GM21360 (cell line): Measurements from ENCODE around the gene FBLN1.
"Not testable (repeated sequence)": the region's sequence is repeated elsewhere in the genome, so short reads cannot be mapped to it uniquely, and the experiment has no call there.

Experiments
- ATAC-seq: cut with Tn5 transposase; IDR thresholded peaks from one replicate; pipeline ENCODE4 v1.9.1; 2021; ENCODE audit warnings: mild to moderate bottlenecking, moderate library complexity; ENCODE audit not compliant: unreplicated experiment

Gene FBLN1

DNA sequence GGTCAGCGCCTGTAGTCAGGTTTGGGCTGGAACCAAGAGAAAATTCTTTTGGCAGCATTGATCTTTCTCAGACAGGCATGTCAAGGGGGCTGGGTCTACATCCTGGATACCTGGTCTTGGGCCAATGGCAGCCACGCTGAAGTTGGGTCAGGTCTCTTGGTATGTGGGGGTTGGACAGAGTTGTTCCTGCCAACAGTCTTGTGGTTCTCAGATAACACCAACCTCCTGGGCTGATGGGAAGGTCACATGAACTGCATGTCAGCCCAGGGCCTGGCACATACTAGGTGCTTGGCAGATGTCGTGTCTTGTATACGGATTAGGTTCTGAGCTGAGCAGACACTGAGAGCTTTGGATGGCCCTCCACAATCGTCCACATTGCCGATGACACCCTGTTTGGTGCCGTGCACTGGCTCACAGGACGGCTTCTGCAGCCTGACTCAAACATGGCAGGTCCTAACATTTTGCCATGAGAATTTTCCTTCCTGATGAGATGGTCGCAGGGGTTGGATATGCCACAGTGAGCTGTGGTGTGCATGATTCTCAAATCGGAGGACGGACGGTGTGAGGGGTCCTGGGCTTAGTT, 42.0 kb downstream of the FBLN1 start:
- no peak for ATAC-seq

DNA sequence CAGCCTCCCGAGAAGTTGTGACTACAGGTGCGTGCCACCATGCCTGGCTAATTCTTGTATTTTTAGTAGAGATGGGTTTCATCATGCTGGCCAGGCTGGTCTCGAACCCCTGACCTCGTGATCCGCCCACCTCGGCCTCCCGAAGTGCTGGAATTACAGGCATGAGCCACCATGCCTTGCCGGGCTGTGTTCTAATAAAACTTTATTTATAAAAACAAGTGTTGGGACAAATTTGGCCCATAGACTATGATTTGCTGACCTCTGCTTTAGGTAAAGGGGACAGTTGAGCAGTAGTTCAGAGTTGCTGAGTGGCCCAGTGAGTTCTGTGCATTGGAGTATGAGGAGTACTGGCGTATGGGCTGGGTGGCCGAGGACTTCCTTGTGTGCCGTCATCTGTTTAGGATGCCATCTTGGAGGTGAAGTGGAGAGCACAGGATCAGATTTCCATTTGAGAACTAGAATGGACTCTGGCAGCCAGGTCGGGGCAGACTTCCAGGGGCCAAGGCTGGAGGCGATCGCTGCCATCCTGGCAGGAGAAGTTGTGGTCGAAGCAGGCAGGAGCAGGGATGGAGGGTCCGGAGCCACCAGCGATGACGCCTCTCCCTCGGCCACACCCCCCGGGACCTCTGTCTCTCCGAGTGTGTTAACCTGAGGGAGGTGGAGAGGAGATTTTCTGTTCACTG, 43.8 kb downstream of the FBLN1 start:
- ATAC-seq, result no peak

DNA sequence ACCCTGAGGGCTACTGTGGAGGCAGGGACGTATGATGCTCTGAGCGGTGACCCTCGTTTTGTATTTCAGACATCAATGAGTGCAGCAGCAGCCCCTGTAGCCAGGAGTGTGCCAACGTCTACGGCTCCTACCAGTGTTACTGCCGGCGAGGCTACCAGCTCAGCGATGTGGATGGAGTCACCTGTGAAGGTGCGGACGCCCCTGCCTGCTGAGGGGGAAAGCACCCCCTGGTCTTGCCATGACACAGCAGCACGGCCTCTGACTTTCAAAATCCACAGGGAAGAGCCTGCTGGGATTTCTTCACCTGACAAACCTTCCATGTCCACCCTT, 44.3 kb downstream of the FBLN1 start:
- ATAC-seq, result no peak

DNA sequence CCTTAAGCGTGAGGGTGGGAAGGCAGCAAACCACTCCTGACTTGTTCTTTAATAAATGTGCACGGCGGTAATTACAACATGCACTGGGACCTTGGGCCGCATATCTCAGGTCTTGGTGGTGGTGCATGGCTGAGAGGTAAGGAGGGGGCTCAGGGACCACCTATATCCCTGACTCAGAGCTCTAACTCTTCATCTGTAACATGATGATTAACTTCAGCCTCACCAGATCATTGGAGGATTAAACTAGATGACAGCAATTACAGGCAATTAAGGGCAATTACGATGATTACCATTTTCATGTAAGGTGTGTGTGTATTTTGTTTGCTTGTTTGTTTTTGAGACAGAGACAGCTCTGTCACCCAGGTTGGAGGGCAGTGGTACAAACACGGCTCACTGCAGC, 45.0 kb downstream of the FBLN1 start:
- no peak for ATAC-seq

DNA sequence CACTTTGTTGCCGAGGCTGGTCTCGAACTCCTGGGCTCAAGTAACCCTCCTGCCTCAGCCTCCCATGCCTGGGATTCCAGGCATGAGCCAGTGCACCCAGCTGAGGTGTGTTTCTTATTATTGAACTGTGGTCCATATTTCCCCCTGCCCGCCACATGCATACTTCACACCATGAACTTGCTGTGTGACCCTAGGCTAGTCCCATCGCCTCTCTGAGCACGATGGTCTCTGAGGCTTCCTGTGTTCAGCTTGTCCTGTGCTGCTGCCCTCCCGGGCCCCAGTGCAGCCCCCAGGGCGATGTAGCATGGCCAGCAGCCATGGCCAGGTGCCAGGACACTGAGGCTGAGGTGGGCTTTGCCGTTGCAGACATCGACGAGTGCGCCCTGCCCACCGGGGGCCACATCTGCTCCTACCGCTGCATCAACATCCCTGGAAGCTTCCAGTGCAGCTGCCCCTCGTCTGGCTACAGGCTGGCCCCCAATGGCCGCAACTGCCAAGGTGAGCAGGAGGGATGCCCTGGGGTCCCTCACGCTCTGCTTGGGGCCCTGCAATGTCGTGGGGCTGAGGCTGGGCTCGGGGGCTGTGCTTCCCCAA, 45.7 kb downstream of the FBLN1 start:
- ATAC-seq, result no peak

DNA sequence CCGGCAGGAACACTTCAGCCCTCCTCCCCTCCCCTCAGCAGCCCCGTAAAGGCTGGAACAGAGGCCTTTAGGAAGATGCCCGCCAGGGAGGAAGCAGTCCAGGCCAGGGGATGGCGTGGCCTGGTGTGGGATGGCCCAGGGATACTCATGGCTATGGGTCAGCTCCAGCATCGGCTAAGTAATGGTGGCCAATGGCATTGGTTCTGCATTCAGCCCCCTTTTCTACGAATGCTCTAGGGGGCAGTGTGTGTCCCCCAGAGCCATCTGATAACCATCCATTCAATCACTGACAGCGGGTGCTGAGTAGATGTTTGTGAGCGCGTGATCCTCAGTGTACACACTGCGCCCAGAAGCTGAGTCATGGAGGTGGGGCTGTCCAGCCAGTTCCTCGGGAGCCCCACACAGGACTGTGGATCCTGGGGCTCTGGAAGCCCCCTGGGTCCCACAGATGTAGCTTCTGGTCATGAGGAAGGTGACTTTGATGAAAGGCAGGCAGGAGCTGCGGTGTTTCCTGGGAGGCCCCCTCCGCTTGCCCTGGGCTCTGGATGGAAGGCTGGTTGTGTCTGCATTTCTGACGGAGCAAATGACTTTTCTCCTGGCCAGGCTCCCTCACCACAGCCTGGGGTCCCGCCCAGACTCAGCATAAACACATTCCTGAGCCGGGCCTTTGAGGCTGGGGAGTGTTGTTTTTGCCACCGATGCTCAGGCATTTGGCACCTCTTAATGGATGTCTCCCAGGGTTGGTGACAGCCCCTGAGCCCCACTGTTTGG, 46.5 kb downstream of the FBLN1 start:
- ATAC-seq, result no peak

DNA sequence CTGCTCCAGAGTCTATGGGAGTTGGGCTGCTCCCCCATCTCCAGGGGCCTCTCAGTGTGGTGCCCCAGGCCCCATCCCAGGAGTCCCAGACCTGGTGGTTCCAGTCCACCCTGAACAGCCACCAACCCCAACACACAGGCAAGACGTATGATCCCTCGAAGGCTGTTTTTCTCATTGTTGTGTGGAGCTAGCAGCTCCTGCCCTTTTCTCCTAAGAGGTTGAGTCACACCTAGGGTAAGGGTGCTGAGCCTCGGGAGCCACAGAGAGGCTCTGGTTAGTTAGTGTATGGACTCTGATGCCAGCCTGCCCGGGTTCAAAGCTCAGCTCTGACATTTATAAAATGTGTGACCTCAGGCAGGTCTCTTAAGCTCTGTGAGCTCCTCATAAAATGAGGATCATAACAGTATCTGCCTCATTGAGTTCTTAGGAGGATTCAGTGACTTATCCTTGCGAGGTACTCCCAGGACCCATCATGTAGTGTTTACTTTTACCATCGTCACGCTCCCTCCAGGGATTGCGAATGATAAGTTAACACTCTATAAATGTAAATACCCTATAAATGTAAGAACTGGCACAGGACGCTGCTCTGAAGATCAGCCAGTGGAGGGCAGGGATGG, 47.2 kb downstream of the FBLN1 start:
- no peak for ATAC-seq

DNA sequence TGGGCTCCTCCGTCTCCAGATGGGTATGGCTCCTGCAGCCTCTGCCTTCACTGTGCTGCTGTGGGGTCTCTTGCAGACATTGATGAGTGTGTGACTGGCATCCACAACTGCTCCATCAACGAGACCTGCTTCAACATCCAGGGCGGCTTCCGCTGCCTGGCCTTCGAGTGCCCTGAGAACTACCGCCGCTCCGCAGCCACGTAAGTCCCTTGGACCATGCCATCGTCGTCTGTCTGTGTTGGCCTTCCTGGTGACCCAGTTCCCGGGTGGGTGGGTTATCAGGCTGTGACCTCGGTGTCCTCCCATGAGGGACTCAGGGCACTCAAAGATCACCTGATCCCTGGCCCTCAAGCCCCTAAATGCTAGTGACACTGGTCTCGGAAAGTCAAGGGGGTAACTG, 47.7 kb downstream of the FBLN1 start:
- no peak for ATAC-seq

DNA sequence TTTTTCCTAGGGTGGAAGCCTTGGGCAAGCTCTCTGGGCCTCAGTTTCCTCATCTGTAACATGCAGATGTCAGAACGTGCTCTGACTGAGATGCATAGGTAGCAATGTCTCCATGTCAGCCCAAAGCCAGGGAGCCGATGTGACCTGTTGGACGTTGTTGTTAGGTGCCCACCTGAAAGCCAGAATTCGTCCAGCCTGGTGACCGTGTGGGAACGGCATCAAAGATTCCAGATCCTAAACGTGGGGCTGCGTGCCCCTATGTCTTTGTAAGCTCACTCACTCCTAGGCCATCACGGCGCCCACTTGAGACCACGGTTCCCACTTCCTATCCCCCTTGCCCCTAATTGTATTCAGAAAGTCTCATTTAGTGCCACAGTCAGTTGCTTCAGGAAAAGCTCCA, 48.2 kb downstream of the FBLN1 start:
- ATAC-seq, result no peak

DNA sequence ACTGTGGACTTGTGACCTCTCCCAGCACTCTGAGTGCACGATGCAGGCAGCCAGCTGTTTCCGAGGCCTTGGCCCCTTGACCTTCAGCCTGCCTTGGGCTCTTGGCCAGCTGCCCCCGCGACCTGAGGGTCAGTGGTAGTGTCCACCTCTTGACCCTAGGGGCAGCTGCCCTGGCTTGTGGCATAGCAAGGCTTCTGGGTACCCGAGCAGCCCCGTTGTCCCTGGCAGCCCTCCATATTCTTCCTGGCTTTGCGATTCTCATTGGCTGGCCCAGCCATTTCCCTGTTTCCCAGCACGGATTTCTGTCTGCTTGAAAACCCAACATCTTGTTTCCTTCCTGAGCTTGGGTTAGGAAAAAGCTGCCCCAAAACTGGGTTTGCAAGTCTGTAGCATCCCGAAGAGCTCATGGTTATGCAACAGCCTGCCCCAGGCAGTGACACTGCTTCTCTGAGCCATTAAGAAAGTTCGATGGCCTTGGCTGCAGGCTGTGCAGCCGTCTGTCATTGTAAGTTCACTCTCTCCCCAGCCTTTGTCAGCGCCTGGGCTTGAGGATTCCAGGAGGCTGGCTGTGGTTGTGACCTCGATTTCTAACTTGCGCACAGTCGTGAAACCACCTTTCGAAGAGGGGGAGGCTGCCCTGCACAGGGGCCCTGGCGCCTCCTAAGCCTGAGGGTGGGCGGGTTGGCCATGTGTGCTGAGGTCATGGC, 48.8 kb downstream of the FBLN1 start:
- no peak for ATAC-seq

DNA sequence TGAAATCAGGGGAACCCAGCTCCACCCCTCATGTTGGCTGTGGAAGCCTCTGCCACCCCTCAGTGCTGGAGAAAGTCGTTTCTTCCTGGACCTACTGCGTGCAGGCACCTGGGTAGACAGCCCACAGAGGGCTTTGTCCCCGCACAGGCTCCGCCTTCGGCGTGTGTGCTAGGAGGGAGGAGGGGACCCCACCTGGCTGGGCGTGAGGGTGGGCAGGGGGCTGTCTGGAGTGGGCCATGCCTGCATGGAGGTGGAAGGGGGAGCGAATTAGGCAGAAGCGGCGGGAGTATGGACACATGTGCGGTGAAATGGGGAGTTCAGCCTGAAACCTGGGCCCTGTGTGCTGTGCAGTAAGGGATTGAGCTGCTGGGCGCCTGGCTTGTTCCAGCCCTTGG, 49.3 kb downstream of the FBLN1 start:
- ATAC-seq, result no peak

DNA sequence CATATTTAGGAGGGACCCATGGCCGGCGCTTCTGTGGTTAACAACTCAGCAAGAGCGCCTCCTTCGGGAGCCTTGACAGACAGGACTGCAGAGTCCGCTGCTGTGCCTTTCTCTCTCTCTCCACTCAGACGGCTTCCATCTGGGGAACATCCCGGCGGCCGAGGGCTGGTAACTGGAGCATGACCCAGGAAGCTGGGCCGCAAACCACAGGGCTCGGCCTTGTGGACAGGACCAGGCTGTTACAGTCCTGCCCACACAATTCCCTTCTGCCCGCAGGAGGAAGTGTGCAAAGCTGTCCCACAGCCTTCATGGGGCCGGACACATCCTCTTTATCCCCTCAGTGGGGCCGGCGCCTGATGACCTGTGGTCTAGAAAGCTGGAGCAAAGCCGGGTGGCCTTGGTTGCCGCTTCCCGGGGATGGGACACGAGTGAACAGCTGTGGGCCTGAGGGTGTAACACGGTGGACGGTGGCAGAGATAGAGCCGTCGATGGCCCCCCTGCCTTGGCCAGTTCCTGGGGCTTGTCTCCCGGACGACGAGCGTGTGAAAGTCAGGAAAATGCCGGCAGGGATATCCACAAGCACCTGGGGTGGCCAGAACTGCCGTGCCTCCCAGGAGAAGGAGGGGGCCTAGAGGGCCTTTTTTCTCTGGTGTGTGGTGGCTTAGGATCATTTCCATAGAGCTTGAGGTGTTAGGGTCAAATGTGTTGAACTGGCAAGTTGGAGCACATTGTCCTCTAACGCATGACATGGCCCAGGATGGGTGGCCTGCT, 50.1 kb downstream of the FBLN1 start:
- no peak for ATAC-seq

DNA sequence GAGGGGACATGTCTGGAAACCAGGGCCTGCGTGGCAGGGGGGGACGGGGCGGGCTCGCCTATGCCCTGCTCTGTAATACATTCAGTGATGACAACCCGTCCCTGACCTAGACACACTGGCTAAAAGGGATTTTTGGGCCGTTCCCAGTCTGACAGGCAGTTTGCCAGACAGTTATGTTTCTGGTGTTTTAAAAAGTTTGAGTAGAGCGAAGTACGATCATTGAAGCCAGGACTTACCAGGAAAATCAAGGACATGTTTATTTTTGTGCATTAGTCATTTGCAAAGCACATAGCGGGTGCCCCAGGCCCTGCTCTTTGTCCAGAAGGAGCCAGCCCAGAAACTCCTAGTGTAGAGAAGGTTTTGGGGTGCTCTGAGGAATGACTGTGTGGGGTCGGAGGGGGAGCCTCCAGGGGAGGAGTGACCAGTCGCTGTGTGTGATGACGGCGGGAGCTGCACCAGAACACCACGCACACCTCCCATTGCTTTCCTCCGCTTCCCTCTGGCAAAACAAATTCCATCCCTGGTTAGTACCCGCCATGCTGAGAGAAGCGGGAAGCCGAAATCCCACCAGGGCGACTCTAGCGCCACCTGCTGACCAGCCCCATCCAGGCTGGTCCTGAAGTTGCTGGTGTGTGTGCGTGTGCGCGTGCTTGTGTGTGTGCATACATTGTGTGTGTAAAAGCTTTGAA, 50.8 kb downstream of the FBLN1 start:
- no peak for ATAC-seq

DNA sequence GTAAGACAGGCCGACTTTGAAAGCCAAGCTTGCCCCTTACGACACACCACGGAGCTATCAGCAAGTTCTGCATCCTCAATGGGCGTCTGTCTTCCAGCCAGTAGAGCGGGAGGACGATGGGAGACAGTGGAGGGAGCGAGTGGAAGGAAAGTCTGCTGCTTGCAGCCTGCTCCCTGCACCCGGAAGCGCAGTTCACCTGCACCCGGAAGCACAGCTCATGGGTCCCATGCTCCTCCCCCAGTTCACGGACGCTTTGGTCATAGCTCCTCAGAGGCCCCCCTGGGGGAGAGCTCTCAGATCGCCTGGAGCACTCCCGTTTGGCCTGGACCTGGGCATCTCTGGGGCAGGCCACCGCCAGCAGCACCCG, 51.3 kb downstream of the FBLN1 start:
- ATAC-seq, result no peak

DNA sequence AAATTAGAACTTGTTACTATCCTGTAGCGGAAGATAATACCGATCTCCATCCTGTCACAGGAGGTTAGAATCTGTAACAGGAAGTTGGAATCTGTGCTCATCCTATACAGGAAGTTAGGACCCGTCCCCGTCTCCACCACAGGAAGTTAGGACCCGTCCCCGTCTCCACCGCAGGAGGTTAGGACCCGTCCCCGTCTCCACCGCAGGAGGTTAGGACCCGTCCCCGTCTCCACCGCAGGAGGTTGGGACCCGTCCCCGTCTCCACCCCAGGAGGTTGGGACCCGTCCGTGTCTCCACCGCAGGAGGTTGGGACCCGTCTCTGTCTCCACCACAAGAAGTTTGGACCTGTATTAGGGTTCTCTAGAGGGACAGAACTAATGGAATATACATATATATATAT, 52.2 kb downstream of the FBLN1 start:
- ATAC-seq, result no peak

DNA sequence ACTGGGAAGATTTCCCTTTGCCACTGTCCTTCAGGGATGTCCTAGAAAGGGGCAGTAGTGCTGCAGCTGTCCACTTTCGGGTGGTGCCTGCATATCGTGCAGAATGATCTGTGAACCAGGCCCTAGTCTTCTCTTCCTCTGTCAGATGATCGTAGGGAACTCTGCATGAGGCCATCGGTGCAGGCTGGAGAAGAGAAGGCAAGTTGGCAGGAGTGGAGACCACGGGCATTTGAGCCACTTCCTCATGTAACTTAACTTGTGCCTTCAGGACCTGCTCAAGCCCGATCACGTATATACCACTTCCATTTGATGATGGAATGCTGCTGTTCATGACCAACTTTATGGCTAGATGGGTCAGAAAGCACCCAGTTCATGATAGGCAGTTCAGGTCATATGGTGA, 55.2 kb downstream of the FBLN1 start:
- not testable (repeated sequence) for ATAC-seq

DNA sequence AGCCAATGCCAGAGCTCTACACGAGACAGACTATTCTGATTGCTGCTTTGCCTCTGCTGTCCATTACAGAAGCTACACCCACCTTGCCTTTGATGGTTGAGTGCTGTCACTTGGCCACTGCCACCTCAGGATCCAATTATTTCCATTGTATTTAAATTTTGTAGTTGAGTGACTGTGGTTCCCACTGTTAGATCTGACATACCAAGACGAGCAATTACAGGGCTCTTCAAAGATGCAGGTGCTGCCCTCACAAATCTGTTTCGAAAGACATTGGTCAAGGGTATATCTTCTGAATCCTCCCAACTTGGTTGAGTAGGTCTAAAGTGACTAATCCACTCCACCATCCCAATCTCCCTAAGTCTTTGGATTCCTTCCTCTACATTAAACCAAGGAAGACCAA, 57.4 kb downstream of the FBLN1 start:
- ATAC-seq, result not testable (repeated sequence)

DNA sequence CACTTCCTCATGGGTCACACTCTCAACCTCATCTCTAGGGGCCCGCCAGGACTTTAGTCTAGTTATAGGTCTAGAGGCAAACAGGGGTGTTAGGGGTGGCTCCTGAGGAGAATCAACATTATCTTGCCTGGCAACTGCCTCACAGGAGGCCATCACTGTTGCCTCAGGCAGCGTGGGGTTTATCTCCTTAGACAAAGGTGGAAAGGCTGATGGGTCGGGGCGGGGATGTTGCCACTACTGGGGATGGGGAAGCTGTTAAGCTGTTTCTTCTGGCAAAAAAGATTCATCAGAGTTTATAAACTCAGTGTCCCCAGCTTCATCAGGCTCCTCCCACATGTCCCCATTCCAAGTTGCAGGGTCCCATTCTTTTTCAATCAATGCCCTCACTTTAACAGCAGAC, 58.1 kb downstream of the FBLN1 start:
- ATAC-seq, result not testable (repeated sequence)

DNA sequence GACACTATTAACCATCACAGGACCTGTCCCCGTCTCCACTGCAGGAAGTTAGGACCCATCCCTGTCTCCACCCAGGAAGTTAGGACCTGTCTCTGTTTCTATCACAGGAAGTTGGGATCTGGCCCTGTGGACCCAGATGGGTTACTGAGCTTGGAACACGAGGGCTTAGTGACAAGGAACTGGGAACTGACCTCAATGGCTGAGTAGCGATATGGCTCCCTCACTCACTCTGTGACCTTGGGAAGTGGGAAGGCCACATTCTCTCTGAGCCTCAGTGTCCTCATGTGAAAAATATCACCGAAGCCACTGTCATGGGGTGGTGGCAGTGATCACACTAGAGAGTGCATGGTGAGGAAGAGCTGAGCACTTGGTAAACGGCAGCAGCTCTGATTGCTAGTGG, 59.4 kb downstream of the FBLN1 start:
- no peak for ATAC-seq
